Neural progenitor cell (in vitro differentiated cells): ENCODE results near the gene EHMT1. TPM values are rescaled to one million over a fixed set of nuclear protein-coding genes. Genes with fewer than 3 reads are reported as not detected.

Experiments used
- DNase-seq: peaks from one replicate; pipeline ENCODE4 v3.0.0-alpha.2; 2016; ENCODE audit warnings: low spot score
- H2AFZ ChIP-seq: fragments of 200-600 bp; sonication (generic); replicated peaks from 2 replicates; pipeline ENCODE4 v1.6.1; 2016; ENCODE audit warnings: antibody characterized with exemption
- H3F3A ChIP-seq: fragments of 200-600 bp; sonication (generic); 2 replicates; pipeline ENCODE4 v1.6.1; 2016; ENCODE audit warnings: antibody characterized with exemption, low read depth
- H3K27ac ChIP-seq: fragments of 200-600 bp; sonication (generic); 2 replicates; pipeline ENCODE4 v1.5.1; 2016; ENCODE audit warnings: mild to moderate bottlenecking
- H3K27me3 ChIP-seq: fragments of 200-600 bp; sonication (generic); 2 replicates; pipeline ENCODE4 v1.6.1; 2016; ENCODE audit warnings: mild to moderate bottlenecking, moderate library complexity
- H3K36me3 ChIP-seq: fragments of 200-600 bp; sonication (generic); 2 replicates; pipeline ENCODE4 v1.5.1; 2016
- H3K4me1 ChIP-seq: fragments of 200-600 bp; sonication (generic); 2 replicates; pipeline ENCODE4 v1.6.1; 2016; ENCODE audit warnings: mixed run types
- H3K4me2 ChIP-seq: fragments of 200-600 bp; sonication (generic); 2 replicates; pipeline ENCODE4 v1.6.1; 2016
- H3K4me3 ChIP-seq: fragments of 200-600 bp; sonication (generic); 2 replicates; pipeline ENCODE4 v1.5.1; 2016
- H3K79me2 ChIP-seq: fragments of 200-600 bp; sonication (generic); 2 replicates; pipeline ENCODE4 v1.6.1; 2016; ENCODE audit warnings: low read depth
- H3K9ac ChIP-seq: fragments of 200-600 bp; sonication (generic); 2 replicates; pipeline ENCODE4 v1.6.1; 2016
- H3K9me3 ChIP-seq: fragments of 200-600 bp; sonication (generic); 2 replicates; pipeline ENCODE4 v1.5.1; 2016; ENCODE audit warnings: low read depth
- H4K20me1 ChIP-seq: fragments of 200-600 bp; sonication (generic); 2 replicates; pipeline ENCODE4 v1.6.1; 2016; ENCODE audit warnings: low read depth
- H3K27ac Mint-ChIP-seq: 3 replicates; pipeline ENCODE4 v1.8.0; 2021; ENCODE audit warnings: mixed read lengths
- H3K27me3 Mint-ChIP-seq: 2 replicates; pipeline ENCODE4 v1.8.0; 2022; ENCODE audit warnings: low read depth, mild to moderate bottlenecking, inconsistent platforms, moderate library complexity, mixed read lengths; ENCODE audit not compliant: insufficient read depth
- H3K36me3 Mint-ChIP-seq: 3 replicates; pipeline ENCODE4 v1.8.0; 2021; ENCODE audit warnings: mixed read lengths
- H3K4me1 Mint-ChIP-seq: 3 replicates; pipeline ENCODE4 v1.8.0; 2021; ENCODE audit warnings: mixed read lengths
- H3K4me3 Mint-ChIP-seq: 3 replicates; pipeline ENCODE4 v1.8.0; 2021; ENCODE audit warnings: mild to moderate bottlenecking, moderate library complexity, mixed read lengths
- H3K9me3 Mint-ChIP-seq: 3 replicates; pipeline ENCODE4 v1.8.0; 2020; ENCODE audit warnings: mixed read lengths
- EZH2 ChIP-seq: fragments of 200-600 bp; sonication (generic); IDR thresholded peaks from 2 replicates; pipeline ENCODE4 v1.6.1; 2017; ENCODE audit warnings: antibody characterized with exemption, mild to moderate bottlenecking, moderate library complexity
- EZH2phosphoT487 ChIP-seq: fragments of 200-600 bp; sonication (generic); IDR thresholded peaks from 2 replicates; pipeline ENCODE4 v1.6.1; 2017; ENCODE audit warnings: antibody characterized with exemption
- total RNA-seq: library from RNA; depleted of rRNA; stranded (reverse); fragments of >200 nt; gene quantifications from 2 replicates; pipeline ENCODE4 v1.2.3, GENCODE V29; 2015; ENCODE audit warnings: low replicate concordance
- TF ChIP-seq, protein P1 (sequence below): fragments of 200-600 bp; sonication (generic); IDR thresholded peaks from 2 replicates; pipeline ENCODE4 v1.5.1; 2017; ENCODE audit warnings: antibody characterized with exemption, mild to moderate bottlenecking

EHMT1 gene
- total RNA-seq, 1 donor from 2014 or later: 47.8 TPM

DNA sequence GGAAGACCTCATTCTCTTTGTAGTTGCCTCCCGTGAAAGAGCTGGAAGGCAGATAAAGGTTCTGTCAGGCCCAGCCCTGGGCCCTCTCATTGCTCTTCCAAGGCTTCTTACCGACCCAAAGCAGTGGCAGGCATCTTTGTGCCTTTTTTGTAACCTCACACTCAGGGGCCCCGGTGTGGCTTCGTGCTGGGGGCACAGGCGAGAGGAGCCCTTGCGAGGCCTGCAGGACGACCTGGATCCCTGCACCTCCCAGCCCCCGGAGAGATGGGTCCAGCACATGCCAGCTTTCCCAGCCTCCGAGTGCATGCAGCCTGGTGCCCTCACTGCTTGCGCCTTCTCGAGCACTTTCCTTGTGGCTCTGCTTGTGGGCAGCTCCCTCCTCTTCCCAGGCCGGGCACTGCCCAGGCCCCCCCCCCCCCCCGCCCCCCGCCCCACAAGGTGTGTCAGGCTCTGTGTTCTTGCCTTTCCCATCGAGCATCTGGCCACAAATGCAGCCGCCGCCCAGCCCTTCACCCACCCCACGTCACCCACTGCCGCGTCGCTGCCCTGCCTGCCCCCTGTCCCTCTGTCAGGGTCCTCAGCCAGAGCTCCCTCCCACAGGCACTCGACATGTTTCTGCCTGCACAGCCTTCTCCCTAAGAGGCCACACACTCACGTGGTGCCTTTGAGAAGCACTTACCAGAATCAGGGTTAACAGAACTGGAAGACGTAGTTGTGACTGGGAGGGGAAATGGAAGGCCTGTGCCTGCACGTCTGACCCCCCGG lies 195.0 kb downstream of the EHMT1 start:
- H3K4me1 Mint-ChIP-seq: no peaks in the 10 kb centered on the region
- Histone ChIP-seq H3K4me1 (no peaks in the 10 kb centered on the region), H3K4me3 (no peak overlapping the region), H3K9me3 (no peaks in the 10 kb centered on the region), H2AFZ (no peak overlapping the region), H3K36me3 (no peaks in the 10 kb centered on the region), H3K79me2 (no peaks in the 10 kb centered on the region), H4K20me1 (no peaks in the 10 kb centered on the region), H3K9ac (no peak overlapping the region), H3K27me3 (no peaks in the 10 kb centered on the region), H3F3A (no peaks in the 10 kb centered on the region), H3K27ac (no peak overlapping the region), H3K4me2 (no peak overlapping the region)
- H3K36me3 Mint-ChIP-seq: peaks cover 49% of the 10 kb centered on the region
- peaks cover 21% of the 10 kb centered on the region for H3K9me3 Mint-ChIP-seq
- DNase-seq: no peak
- H3K27ac Mint-ChIP-seq: no peak overlapping the region
- H3K4me3 Mint-ChIP-seq: no peak overlapping the region
- peaks cover 12% of the 10 kb centered on the region for H3K27me3 Mint-ChIP-seq
- TF ChIP-seq, protein P1, sequence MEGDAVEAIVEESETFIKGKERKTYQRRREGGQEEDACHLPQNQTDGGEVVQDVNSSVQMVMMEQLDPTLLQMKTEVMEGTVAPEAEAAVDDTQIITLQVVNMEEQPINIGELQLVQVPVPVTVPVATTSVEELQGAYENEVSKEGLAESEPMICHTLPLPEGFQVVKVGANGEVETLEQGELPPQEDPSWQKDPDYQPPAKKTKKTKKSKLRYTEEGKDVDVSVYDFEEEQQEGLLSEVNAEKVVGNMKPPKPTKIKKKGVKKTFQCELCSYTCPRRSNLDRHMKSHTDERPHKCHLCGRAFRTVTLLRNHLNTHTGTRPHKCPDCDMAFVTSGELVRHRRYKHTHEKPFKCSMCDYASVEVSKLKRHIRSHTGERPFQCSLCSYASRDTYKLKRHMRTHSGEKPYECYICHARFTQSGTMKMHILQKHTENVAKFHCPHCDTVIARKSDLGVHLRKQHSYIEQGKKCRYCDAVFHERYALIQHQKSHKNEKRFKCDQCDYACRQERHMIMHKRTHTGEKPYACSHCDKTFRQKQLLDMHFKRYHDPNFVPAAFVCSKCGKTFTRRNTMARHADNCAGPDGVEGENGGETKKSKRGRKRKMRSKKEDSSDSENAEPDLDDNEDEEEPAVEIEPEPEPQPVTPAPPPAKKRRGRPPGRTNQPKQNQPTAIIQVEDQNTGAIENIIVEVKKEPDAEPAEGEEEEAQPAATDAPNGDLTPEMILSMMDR: no peak

DNA sequence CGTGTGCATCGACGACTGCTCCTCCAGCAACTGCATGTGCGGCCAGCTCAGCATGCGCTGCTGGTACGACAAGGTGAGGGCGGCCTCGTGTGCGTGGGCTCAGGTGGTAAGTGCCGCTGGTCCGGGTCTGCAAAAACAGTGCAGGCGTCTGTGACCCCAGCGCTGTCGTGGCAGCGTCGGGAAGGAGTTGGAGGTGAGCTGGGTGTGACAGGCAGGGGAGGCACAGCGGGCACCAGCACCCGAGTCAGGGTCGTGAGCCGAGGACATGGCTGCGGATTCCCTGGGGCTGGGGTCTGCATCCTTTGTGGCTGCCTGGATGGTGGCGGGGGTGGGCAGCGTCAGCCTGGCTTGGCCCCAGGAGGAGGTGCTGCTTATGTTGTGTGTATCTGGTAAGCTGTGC lies 195.6 kb downstream of the EHMT1 start:
- peaks cover 21% of the 10 kb centered on the region for H3K9me3 Mint-ChIP-seq
- H3K27ac Mint-ChIP-seq: peak overlapping the region; percentile 72

GRCh38 chr9:137814841-137815240 lies 196.0 kb downstream of the EHMT1 start:
- Histone ChIP-seq H3K36me3 (no peaks in the 10 kb centered on the region), H3K27me3 (no peaks in the 10 kb centered on the region), H4K20me1 (no peaks in the 10 kb centered on the region), H3F3A (no peaks in the 10 kb centered on the region), H3K27ac (no peak overlapping the region), H3K79me2 (no peaks in the 10 kb centered on the region), H3K4me3 (no peak overlapping the region), H3K4me1 (no peaks in the 10 kb centered on the region), H3K4me2 (no peak overlapping the region), H2AFZ (no peak overlapping the region), H3K9me3 (no peaks in the 10 kb centered on the region), H3K9ac (no peak overlapping the region)
- Mint-ChIP-seq H3K27ac (peak overlapping the region; percentile 72), H3K36me3 (peaks cover 51% of the 10 kb centered on the region), H3K27me3 (peaks cover 12% of the 10 kb centered on the region), H3K4me1 (no peaks in the 10 kb centered on the region), H3K4me3 (no peak overlapping the region), H3K9me3 (peaks cover 22% of the 10 kb centered on the region)
- no peak for DNase-seq
- TF ChIP-seq EZH2: no peak
- no peak for TF ChIP-seq EZH2phosphoT487

More for the DNA sequence above, 195.6 kb downstream of the EHMT1 start:
- Mint-ChIP-seq H3K27me3 (peaks cover 12% of the 10 kb centered on the region), H3K4me1 (no peaks in the 10 kb centered on the region), H3K36me3 (peaks cover 49% of the 10 kb centered on the region), H3K4me3 (peak overlapping the region; percentile 27)
- H2AFZ ChIP-seq: no peak overlapping the region
- H3K27ac ChIP-seq: no peak overlapping the region
- H3K9me3 ChIP-seq: no peaks in the 10 kb centered on the region
- TF ChIP-seq, protein P1: no peak
- TF ChIP-seq EZH2phosphoT487 (no peak), EZH2 (no peak)
- no peaks in the 10 kb centered on the region for H3K27me3 ChIP-seq
- no peaks in the 10 kb centered on the region for H3K4me1 ChIP-seq
- H3K4me2 ChIP-seq: no peak overlapping the region
- no peak for DNase-seq
- no peaks in the 10 kb centered on the region for H3K36me3 ChIP-seq
- H4K20me1 ChIP-seq: no peaks in the 10 kb centered on the region
- no peaks in the 10 kb centered on the region for H3K79me2 ChIP-seq
- H3K9ac ChIP-seq: no peak overlapping the region
- H3K4me3 ChIP-seq: no peak overlapping the region
- H3F3A ChIP-seq: no peaks in the 10 kb centered on the region
